NCI-H1048 (cell line): ENCODE data around the gene C1orf50.
"Not testable (repeated sequence)": the region's sequence is repeated elsewhere in the genome, so short reads cannot be mapped to it uniquely, and the experiment has no call there.

Experiments used
- DNase-seq: peaks from one replicate; lab custom pipeline; 2025; lab: John Stamatoyannopoulos, UW

Gene C1orf50

DNA sequence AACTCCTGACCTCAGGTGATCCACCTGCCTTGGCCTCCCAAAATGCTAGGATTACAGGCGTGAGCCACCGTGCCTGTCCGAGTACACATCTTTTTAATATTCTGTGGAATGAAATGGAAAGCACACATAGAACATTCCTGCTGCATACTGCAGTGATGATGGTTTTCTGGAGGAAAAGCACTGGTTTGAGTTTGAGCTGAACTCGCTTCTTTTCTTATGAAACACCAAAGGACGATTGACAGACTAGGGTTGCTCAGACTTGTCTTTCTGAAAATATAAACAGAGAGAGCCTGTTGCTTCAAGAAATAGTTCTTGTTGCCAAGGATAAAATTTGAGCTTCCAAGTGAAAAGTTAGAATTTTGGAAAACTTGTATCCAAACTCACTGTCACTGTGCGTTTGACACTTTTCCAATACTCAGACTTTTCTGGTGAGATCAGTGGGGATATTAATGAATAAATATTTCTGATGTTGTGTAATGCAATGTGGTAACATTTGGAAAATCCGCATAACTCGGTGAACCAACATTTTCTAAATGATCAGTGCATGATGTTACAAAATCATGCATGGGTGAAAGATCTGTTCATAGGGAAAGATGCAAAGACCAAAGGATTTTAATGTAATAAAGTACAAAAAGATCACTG is 34.9 kb downstream of the C1orf50 start:
- DNase-seq: no peak

DNA sequence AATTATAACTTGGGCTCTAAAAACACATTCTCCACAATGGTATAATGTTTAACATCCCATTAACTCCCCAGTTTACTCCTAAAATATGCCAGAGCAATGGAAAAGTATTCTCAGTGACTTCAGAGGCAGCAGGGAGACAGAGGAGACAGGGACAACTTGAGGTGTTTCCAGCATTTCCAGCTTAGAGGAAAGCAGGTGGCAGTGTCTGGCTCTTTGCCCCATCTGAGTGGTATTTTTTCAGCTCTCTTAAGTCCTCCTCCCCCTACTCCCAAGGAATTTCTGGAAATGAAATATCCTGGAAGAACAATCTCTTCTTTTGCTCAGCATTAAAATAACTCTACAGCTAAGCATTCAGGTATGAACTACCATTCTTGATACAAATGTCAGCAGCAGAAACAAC is 39.1 kb downstream of the C1orf50 start:
- no peak for DNase-seq

DNA sequence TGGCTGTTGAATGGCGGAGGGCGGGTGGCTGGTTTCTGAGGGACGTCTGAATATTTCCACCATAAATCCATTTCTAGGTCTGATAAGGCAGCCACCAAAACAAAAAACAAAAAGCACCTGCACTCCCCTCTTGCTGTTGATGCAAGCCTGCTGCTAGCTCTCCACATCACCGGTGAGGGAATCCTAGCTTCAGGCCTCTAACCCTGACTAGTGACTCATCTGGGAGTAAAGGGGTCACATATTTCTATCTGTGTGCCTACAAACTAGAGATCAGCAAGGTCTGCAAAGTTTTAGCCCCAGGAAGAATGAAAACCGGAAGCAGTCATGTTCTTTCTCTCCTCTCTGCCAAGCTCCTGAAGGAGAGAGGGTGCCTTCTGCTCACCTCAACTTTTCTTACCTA is 39.5 kb downstream of the C1orf50 start:
- no peak for DNase-seq

DNA sequence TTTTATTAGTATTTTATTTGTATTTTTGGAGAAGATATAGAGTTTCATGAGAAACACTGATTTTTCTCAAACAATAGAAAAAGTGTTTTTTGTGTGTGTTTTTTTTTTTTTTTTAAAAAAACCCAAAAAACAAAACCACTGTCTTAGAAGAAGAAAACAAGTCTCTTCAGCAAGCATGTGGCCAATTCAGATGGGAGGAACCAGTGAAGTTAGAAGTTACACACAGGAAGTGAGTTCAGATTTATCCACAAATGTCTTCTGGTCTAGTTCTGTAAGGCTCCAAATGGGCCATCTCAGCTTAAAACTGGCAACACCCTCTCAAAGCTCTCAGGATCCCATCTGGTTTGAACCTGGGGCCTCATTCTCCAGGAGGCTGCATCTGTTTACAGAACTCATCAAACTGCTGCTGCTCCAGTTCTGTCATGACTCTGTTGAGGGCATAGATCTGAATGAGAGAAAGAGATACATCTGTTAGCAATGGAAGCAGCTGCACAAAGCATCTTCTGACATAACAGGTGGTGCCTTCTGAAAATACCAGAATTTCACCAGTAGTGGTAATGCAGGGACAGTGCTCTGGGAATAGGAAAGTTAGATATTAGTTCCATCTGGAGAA is 40.1 kb downstream of the C1orf50 start:
- DNase-seq: no peak

DNA sequence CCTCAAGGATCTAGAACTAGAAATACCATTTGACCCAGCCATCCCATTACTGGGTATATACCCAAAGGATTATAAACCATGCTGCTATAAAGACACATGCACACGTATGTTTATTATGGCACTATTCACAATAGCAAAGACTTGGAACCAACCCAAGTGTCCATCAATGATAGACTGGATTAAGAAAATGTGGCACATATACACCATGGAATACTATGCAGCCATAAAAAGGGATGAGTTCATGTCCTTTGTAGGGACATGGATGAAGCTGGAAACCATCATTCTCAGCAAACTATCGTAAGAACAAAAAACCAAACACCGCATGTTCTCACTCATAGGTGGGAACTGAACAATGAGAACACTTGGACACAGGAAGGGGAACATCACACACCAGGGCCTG is 47.8 kb downstream of the C1orf50 start:
- not testable (repeated sequence) for DNase-seq

DNA sequence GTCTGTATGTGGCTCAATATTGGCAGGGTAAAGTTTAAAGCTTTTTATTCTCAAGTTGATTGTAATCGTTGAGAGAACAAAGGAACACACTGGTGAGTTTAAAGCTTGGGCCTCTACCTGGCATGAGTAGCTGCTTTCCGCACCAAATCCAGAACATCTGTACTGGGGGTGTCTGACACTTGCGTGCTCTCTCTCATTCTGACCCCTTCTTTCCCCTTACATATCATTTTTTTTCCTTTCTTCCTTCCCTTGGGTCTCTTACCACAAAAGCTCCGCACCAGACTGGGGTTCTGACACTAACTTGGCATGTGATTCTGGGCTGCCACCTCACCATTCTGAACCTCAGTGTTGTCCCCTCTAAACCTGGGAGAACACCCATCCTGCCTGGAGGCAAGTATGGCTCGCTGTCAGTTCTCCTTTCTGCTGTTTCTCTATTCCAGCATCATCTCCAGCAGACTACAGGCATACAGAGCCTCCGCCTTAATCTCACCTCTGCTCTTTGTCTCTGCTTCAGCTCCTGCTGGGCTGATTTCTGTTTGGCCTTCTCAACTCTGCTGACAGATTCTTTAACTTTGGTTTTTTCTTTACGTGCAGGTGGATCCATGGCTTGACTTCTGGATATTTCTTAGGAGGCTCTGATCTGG is 49.0 kb downstream of the C1orf50 start:
- DNase-seq: no peak

DNA sequence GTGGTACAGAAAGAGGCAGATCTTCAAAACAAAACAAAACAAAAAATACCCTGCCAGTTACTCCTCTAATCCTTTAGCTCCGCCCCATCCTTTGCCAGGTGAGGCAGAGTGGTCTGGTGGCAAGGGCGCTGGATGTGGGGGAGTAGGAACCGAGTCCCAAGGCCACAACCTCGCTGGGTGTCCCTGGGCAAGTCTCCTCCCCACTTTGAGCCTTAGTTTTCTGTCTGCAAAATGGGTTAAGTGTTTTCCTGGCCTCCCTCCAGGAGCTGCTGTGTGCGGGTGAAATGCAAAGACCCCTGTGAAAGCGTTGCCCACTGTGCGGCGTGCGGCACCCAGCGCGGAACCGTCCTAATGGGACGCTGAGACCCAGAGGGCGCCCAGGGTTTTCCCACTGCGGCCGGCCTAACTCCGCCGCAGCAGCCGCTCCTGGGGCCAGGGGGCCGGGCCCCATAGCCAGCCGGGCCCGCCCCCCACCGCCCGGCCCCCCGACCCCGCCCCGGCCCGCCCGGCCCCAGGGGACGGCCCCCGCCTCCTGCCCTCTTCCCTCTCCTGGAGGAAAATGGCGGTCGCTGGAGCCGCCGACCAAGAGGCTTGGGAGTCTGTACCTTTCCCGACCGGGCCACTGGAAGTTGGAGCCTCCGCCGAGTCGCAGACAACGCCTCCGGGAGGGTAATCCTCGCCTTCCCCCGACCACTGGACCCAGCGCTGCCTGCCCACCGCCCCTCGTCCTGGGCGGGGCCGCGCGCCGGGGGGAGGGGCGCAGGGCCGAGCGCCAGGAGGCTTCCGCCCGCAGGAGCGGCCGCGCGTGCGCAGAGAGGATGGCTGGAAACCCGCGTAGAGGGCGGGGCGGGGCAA is 49.8 kb downstream of the C1orf50 start, which contains the start of the genes ERMAP and SVBP:
Gene ERMAP, plus strand, starts transcription at position 538 of the 855 bp plus-strand sequence. CDS start 13,327 bp downstream, outside the sequence.
Gene SVBP, minus strand, starts transcription at position 813 of the 855 bp plus-strand sequence. CDS start 853 bp downstream, outside the sequence.
- peak; percentile 84 for DNase-seq

DNA sequence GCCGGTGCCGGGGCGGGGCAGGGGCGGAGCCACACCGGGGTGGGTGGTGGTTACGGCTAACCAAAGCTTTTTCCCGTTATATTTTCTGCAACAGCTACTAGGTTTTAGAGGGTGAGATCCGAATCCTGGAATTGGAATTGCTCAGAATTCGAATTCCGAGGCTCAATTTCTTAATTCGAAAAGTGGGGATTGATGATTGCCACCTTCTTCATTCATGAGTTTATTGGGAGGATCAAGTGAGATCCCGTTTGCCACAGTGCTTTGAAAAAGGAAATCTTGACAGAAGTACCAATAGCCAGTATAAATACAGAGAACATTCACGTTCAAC is 50.4 kb downstream of the C1orf50 start:
- DNase-seq: no peak

DNA sequence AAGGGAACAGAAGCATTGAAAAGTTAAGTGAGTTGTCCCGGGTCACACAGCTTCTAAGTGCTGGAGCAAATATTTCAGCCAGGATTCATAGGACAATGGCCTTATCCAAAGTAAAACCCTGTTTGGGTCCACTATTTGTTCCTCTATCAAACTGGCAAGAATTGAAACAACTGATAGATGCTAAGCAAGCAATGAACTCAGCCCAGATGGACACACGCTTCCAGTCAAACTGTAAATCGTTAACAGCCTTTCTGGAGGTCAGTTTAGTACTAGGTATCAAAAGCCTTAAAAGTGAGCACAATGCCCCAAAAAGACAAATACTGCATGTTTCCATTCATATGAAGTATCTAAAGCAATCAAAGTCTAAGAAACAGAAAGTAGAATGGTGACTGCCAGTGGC is 50.9 kb downstream of the C1orf50 start:
- DNase-seq: no peak

DNA sequence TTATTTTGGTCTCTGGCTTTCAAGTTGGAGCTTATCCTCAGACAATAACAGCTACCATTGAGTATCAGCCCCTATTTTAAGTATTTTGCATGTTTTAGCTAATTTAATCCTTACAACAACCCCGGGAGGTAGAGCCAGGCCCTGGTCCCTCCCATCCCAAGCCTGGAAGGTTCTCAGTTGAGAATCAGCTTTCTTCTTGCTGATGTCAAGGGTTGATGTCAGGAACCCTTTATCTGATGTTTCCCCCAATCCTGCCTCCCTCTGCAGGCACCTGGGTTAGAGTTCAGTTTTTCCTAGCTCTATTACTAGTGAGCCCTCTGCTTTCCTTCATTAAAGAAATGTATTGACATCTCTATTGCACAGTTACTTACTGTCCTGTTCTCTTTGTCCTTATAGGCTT is 53.8 kb downstream of the C1orf50 start:
- no peak for DNase-seq

DNA sequence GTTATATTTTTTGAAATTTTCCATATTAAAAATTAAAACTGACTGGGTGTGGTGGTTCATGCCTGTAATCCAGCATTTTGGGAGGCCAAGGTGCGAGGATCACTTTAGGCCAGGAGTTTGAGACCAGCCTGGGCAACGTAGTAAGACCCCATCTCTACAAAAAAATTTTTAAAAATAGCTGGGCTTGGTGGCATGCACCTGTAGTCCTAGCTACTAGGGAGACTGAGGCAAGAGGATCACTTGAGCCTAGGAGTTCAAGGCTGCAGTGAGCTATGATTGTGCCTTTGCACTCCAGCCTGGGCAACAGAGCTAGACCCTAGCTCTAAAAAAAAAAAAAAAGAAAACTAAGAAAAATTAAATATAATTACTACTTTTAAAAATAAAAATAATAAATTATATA is 54.6 kb downstream of the C1orf50 start:
- no peak for DNase-seq

DNA sequence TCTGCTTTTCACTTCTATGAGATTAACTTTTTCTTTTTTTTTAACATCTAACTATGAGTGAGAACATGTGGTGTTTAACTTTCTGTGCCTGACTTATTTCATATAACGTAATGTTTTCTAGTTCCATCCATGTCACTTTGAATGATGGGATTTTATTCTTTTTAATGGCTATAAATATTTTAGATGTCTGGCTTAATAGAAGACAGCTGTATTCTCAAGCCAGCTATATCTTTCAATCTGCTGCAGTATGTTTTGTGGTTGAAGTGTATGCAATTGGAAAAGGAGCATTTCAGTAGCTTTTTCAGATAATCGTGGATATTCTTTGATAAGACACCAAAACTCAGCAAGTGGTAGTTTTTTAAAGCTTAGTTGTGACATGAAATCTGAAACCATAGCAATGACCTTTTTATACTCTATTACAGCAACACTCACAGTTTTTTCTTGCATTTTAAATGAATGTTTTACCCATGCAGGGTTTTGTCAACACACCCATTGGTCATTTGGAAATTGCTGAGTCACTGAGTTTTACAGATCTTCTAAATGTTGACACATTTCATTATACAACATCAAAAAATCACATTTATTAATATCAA is 55.8 kb downstream of the C1orf50 start:
- DNase-seq: no peak

DNA sequence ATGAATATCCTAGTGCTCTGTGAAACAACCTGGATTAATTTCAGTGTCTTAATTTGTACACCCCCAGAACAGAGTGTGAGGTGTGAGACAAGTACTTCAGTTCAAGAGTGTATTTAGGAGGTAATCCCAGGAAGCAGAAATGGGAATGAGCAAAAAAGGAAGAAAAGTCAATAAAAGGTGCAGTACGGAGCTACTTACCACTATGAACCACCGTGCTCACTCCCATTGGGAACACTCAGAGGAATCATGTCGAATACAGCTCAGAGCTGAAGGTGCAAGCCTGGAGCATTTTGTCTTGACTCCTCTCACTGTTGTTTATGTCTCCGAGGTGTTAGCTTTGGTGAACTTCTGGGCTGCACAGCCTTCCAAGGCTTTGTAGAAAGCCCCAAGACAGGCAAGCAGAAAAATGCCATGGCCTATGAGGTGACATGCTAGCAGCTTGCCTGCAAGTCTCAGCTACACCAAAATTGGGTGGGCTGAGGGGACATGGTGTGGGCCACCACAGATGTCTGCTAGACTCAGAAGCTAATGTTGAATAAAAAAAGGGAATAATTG is 57.5 kb downstream of the C1orf50 start:
- no peak for DNase-seq

DNA sequence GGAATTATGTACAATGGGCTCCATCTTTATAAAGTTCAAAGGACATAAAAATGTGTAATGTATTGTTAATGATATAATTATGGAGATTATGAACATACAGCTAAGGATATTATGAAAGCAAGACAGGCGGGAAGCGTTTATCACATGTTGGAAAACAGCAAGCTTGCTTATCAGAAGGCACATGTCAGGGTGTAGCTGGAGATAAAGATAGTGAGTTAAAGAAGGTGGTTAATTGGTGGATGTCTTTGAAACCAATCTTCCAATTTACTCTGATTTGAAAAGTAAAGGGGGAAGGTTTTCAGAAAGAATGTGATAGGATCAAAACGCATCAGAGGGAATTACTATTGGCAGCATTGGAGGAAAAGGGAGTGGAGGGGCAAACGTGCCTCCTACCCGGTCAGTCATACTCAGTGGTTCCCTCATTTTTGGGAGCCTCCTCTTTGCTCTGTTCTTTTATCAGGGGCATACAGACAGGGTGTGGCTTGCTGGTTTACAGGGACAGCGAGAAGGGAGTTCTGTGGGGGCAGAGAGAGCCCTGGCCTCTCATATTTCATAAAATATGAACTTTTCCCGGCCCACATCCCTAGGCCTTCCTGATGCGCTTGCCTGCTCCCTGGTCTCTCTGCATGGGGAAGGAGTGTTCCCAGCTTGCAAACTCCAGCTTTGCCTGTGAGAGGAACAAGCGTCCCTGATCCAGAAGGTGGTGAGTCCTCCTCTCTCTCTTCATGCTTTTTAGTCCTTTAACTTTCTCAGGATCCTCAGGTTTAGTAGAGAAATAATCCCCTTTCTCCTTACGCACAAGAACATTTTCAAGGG is 58.2 kb downstream of the C1orf50 start:
- no peak for DNase-seq
